ENCODE data around the gene C19orf81. TPM values are rescaled to one million over a fixed set of nuclear protein-coding genes. Genes with fewer than 3 reads are reported as not detected.
A peak's percentile ranks its signal among the peaks of the same experiment; 100 is the strongest.

The C19orf81 gene
- total RNA-seq, 1 donor from 2014 or later: 10.4 TPM

- Mint-ChIP-seq H3K27ac (ENCODE audit: unreplicated experiment) (peak overlapping the region; percentile 59), H3K27me3 (ENCODE audit: unreplicated experiment) (peaks cover 34% of the 10 kb centered on the region), H3K4me1 (ENCODE audit: low read depth, unreplicated experiment) (peaks cover 5% of the 10 kb centered on the region), H3K4me3 (ENCODE audit: unreplicated experiment) (peak overlapping the region; percentile 78), H3K36me3 (ENCODE audit: unreplicated experiment) (no peaks in the 10 kb centered on the region), H3K9me3 (ENCODE audit: unreplicated experiment) (peaks cover 10% of the 10 kb centered on the region)
- DNase-seq: no peak
- TF ChIP-seq, protein P1, sequence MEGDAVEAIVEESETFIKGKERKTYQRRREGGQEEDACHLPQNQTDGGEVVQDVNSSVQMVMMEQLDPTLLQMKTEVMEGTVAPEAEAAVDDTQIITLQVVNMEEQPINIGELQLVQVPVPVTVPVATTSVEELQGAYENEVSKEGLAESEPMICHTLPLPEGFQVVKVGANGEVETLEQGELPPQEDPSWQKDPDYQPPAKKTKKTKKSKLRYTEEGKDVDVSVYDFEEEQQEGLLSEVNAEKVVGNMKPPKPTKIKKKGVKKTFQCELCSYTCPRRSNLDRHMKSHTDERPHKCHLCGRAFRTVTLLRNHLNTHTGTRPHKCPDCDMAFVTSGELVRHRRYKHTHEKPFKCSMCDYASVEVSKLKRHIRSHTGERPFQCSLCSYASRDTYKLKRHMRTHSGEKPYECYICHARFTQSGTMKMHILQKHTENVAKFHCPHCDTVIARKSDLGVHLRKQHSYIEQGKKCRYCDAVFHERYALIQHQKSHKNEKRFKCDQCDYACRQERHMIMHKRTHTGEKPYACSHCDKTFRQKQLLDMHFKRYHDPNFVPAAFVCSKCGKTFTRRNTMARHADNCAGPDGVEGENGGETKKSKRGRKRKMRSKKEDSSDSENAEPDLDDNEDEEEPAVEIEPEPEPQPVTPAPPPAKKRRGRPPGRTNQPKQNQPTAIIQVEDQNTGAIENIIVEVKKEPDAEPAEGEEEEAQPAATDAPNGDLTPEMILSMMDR (IDR thresholded peaks at IDR 0.05; ENCODE audit: partially characterized antibody, unreplicated experiment): no peak
These were observed 46.8 kb downstream of the C19orf81 start for GRCh38 chr19:50696094-50696483.

DNA sequence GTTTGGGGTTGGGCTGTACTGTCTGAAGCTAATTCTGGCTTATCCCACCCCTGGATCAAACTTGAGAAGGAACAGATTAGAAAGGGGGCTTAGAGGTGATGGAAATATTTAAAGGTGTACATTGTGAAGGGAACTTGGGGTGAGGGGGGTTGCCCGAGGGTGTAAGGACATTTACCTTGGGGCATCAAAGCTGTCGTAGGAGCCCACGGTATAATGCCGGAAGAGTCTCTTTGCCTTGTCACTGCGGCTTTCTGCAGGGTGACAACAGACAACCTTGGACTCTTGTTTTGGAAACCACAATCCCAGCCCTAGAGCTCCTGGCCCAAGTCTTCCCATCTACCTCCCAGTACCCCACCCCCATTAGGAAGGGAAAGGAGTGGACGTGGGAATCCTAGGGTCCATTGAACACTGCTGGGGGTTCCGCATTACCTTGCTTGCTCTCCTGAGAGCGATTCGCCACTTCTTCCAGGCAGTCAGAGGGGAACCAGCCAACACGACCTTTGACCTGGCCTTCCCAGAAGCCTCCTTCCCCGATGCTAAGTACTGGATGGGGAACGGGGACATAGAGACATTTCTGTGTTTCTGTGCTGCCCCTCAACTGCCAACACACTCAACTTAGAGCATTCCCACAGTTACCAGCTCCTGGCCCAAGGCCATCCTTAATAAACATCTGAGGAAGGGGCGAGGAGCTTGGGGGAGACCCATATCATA lies 48.3 kb downstream of the C19orf81 start:
- Mint-ChIP-seq H3K4me3 (ENCODE audit: unreplicated experiment) (no peak overlapping the region), H3K9me3 (ENCODE audit: unreplicated experiment) (peaks cover 9% of the 10 kb centered on the region), H3K36me3 (ENCODE audit: unreplicated experiment) (no peaks in the 10 kb centered on the region), H3K4me1 (ENCODE audit: low read depth, unreplicated experiment) (peaks cover 5% of the 10 kb centered on the region), H3K27me3 (ENCODE audit: unreplicated experiment) (peaks cover 32% of the 10 kb centered on the region), H3K27ac (ENCODE audit: unreplicated experiment) (peak overlapping the region; percentile 17)
- TF ChIP-seq, protein P1 (IDR thresholded peaks at IDR 0.05; ENCODE audit: partially characterized antibody, unreplicated experiment): no peak
- no peak for DNase-seq

- peaks cover 4% of the 10 kb centered on the region for H3K9me3 Mint-ChIP-seq (ENCODE audit: unreplicated experiment)
- TF ChIP-seq, protein P1 (IDR thresholded peaks at IDR 0.05; ENCODE audit: partially characterized antibody, unreplicated experiment): no peak
- H3K4me1 Mint-ChIP-seq (ENCODE audit: low read depth, unreplicated experiment): no peaks in the 10 kb centered on the region
- H3K27ac Mint-ChIP-seq (ENCODE audit: unreplicated experiment): no peak overlapping the region
- no peaks in the 10 kb centered on the region for H3K36me3 Mint-ChIP-seq (ENCODE audit: unreplicated experiment)
- H3K4me3 Mint-ChIP-seq (ENCODE audit: unreplicated experiment): no peak overlapping the region
- H3K27me3 Mint-ChIP-seq (ENCODE audit: unreplicated experiment): peaks cover 26% of the 10 kb centered on the region
- DNase-seq: no peak
These were observed 52.2 kb downstream of the C19orf81 start for GRCh38 chr19:50701367-50701985.

- H3K4me3 Mint-ChIP-seq (ENCODE audit: unreplicated experiment): no peak overlapping the region
- H3K36me3 Mint-ChIP-seq (ENCODE audit: unreplicated experiment): no peaks in the 10 kb centered on the region
- TF ChIP-seq, protein P1 (IDR thresholded peaks at IDR 0.05; ENCODE audit: partially characterized antibody, unreplicated experiment): no peak
- no peaks in the 10 kb centered on the region for H3K4me1 Mint-ChIP-seq (ENCODE audit: low read depth, unreplicated experiment)
- H3K27me3 Mint-ChIP-seq (ENCODE audit: unreplicated experiment): peaks cover 27% of the 10 kb centered on the region
- H3K9me3 Mint-ChIP-seq (ENCODE audit: unreplicated experiment): peaks cover 4% of the 10 kb centered on the region
- H3K27ac Mint-ChIP-seq (ENCODE audit: unreplicated experiment): no peak overlapping the region
- DNase-seq: no peak
These were observed 53.1 kb downstream of the C19orf81 start for GRCh38 chr19:50702158-50702870.

All from glutamatergic neuron (in vitro differentiated cells).